Mesendoderm (in vitro differentiated cells): ENCODE results near the gene TSSC4.

Experiments used
- DNase-seq: peaks from one replicate; pipeline ENCODE4 v3.0.0; 2013
- H2AK5ac ChIP-seq: 2 replicates; pipeline ENCODE4 v1.6.1; 2013; ENCODE audit warnings: low read length, inconsistent platforms
- H2BK120ac ChIP-seq: 2 replicates; pipeline ENCODE4 v1.6.1; 2013; ENCODE audit warnings: low read depth, mild to moderate bottlenecking, low read length, moderate library complexity, mixed read lengths
- H2BK15ac ChIP-seq: replicated peaks from 2 replicates; pipeline ENCODE4 v1.6.1; 2013; ENCODE audit warnings: low read depth, mild to moderate bottlenecking, moderate library complexity
- H2BK5ac ChIP-seq: 2 replicates; pipeline ENCODE4 v1.6.1; 2013; ENCODE audit warnings: low read length, inconsistent platforms
- H3K18ac ChIP-seq: 2 replicates; pipeline ENCODE4 v1.6.1; 2013; ENCODE audit warnings: mild to moderate bottlenecking, low read length, mixed read lengths
- H3K23ac ChIP-seq: one replicate; pipeline ENCODE4 v1.6.1; 2013; ENCODE audit warnings: low read length
- H3K27ac ChIP-seq: 2 replicates; pipeline ENCODE4 v1.5.1; 2013; ENCODE audit warnings: low read depth, mild to moderate bottlenecking, inconsistent platforms, low read length, moderate library complexity
- H3K27me3 ChIP-seq: 2 replicates; pipeline ENCODE4 v1.6.1; 2013; ENCODE audit warnings: low read length, control low read depth, mild to moderate bottlenecking, inconsistent platforms; ENCODE audit not compliant: insufficient read depth, poor library complexity
- H3K36me3 ChIP-seq: 2 replicates; pipeline ENCODE4 v1.6.1; 2013; ENCODE audit warnings: low read length, inconsistent platforms; ENCODE audit not compliant: control insufficient read depth, insufficient read depth
- H3K4ac ChIP-seq: one replicate; pipeline ENCODE4 v1.6.1; 2013; ENCODE audit warnings: low read depth, mild to moderate bottlenecking, low read length, moderate library complexity
- H3K4me1 ChIP-seq: 2 replicates; pipeline ENCODE4 v1.6.1; 2013; ENCODE audit warnings: low read depth, low read length, inconsistent platforms; ENCODE audit not compliant: control insufficient read depth
- H3K4me2 ChIP-seq: 2 replicates; pipeline ENCODE4 v1.6.1; 2013; ENCODE audit warnings: low read length
- H3K4me3 ChIP-seq: 2 replicates; pipeline ENCODE4 v1.5.1; 2013; ENCODE audit warnings: mild to moderate bottlenecking, low read length
- H3K56ac ChIP-seq: one replicate; pipeline ENCODE4 v1.6.1; 2013; ENCODE audit warnings: low read length
- H3K79me1 ChIP-seq: 2 replicates; pipeline ENCODE4 v1.6.1; 2013; ENCODE audit warnings: low read length, inconsistent platforms
- H3K79me2 ChIP-seq: 2 replicates; pipeline ENCODE4 v1.6.1; 2013; ENCODE audit warnings: mild to moderate bottlenecking, low read length; ENCODE audit not compliant: control insufficient read depth, insufficient read depth
- H3K9ac ChIP-seq: 2 replicates; pipeline ENCODE4 v1.6.1; 2013; ENCODE audit warnings: low read length, inconsistent platforms
- H4K5ac ChIP-seq: one replicate; pipeline ENCODE4 v1.6.1; 2013; ENCODE audit warnings: low read length
- H4K8ac ChIP-seq: one replicate; pipeline ENCODE4 v1.6.1; 2013; ENCODE audit warnings: low read depth, mild to moderate bottlenecking, control low read depth, low read length, moderate library complexity
- WGBS: extraction: QIAGEN DNeasy Blood & Tissue Kit; methylation state at CpG from one replicate; pipeline ENCODE4 v1.1.7; 2013; ENCODE audit warnings: low lambda C conversion rate, missing lambda C conversion rate; ENCODE audit not compliant: insufficient coverage; ENCODE audit errors: extremely low coverage; 5-methylcytosine and 5-hydroxymethylcytosine counted together

The TSSC4 gene

DNA sequence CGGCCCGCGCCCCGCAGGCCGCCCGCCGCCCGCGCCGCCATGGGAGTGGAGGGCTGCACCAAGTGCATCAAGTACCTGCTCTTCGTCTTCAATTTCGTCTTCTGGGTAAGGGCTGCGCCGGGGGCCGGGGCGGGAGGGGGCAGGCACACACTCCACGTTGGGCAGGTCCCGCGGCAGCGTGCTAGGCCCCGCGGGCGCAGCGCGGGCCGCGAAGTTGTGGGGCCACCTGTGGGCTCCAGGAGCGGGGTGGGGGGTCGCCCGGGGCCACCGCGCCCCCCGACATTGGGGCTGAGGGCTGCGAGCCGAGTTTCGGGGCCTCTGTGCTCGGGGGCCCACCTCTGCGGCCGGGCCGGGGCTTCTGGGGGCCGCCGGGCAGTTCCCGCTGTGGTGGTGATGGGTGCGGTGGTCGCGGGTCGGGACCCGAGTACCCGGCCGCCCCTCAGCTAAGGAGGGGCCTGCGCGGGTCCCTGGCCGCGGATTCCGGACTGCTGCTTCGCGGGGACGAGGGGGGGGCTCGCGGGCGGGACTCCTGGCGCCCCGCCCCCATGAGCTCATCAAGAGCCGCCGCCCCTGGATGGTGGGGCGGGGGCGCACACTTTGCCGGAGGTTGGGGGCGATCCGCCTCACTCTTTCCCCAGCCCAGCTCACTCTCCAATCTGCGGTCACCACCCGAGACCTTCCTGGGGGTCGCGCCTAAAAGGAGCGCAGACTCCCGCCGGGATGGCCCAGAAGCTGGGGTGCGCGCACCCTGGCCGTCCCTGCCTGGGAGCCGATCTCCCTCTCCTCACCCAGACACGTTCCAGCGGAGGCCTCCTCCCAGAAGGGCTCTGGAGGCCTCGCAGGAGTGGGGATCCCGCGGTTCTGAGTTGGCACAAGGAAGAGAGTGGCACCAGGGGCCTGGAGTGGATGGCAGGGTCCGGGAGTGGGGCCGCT, 22.8 kb upstream of the TSSC4 start:
- H3K79me2 ChIP-seq = peaks cover 50% of the 10 kb centered on the region
- no peak overlapping the region for H2BK5ac ChIP-seq
- H3K4ac ChIP-seq = peak overlapping the region; percentile 57
- no peaks in the 10 kb centered on the region for H3K36me3 ChIP-seq
- H3K4me3 ChIP-seq = peak overlapping the region; percentile 92
- no peaks in the 10 kb centered on the region for H3K27me3 ChIP-seq
- H3K18ac ChIP-seq = peak overlapping the region; percentile 77
- H3K79me1 ChIP-seq = peaks cover 12% of the 10 kb centered on the region
- H4K5ac ChIP-seq = no peak overlapping the region
- H2AK5ac ChIP-seq = no peak overlapping the region
- H3K4me1 ChIP-seq = peaks cover 2% of the 10 kb centered on the region
- H3K27ac ChIP-seq = peak overlapping the region; percentile 40
- peak overlapping the region; percentile 5 for H2BK120ac ChIP-seq
- DNase-seq = peak; percentile 69
- no peak overlapping the region for H4K8ac ChIP-seq
- no CpG with 5 or more reads among the region's 88 CpGs for WGBS
- no peak overlapping the region for H2BK15ac ChIP-seq
- peak overlapping the region; percentile 66 for H3K23ac ChIP-seq
- peak overlapping the region; percentile 95 for H3K9ac ChIP-seq
- peak overlapping the region; percentile 83 for H3K4me2 ChIP-seq
- peak overlapping the region; percentile 92 for H3K56ac ChIP-seq

- peaks cover 59% of the 10 kb centered on the region for H3K79me2 ChIP-seq
- H3K23ac ChIP-seq = peak overlapping the region; percentile 66
- H2BK15ac ChIP-seq = no peak overlapping the region
- H4K5ac ChIP-seq = no peak overlapping the region
- H3K56ac ChIP-seq = peak overlapping the region; percentile 92
- H3K27ac ChIP-seq = no peak overlapping the region
- peak overlapping the region; percentile 92 for H3K4me3 ChIP-seq
- H4K8ac ChIP-seq = no peak overlapping the region
- peak overlapping the region; percentile 83 for H3K4me2 ChIP-seq
- no peak overlapping the region for H2AK5ac ChIP-seq
- no CpG with 5 or more reads among the region's 23 CpGs for WGBS
- H3K27me3 ChIP-seq = no peaks in the 10 kb centered on the region
- no peak overlapping the region for H2BK120ac ChIP-seq
- H3K79me1 ChIP-seq = peaks cover 15% of the 10 kb centered on the region
- H2BK5ac ChIP-seq = no peak overlapping the region
- no peak overlapping the region for H3K4ac ChIP-seq
- H3K4me1 ChIP-seq = peaks cover 2% of the 10 kb centered on the region
- no peaks in the 10 kb centered on the region for H3K36me3 ChIP-seq
- no peak for DNase-seq
- H3K18ac ChIP-seq = no peak overlapping the region
- peak overlapping the region; percentile 95 for H3K9ac ChIP-seq
Measured at GRCh38 chr11:2378527-2379210, 21.9 kb upstream of the TSSC4 start.

DNA sequence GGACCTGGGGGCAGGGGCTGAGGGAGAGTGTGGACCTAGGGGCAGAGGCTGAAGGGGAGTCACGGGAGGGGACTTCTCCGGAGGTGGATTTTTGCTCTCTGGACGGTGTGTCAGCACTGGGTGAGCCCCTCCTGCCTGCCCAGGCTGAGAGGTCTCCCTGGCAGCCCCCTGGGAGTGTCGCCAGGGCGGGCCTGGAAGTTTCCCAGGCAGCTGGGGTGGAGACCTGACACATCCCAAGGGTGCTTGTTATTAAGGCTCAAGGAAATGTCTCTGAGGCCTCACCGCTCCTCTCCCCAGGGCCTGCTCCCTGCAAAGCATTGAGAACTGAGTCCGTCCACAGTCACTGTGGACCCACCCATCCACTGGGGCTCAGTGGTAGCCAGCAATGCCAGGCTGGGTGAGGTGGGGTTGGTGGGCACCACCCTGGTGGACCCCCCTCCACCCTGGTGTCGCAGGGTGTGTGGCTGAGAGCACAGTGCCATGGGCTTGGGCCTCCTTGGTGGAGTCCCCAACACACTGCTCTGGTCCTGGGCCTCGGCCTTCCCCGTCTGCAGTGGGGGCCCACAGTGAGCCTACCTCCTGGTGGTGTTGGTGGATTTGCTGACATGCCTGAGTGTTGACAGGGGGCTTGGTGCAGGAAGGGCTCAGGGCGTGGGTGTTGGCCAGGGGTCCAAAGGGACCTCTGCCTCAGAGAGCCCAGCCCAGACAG, 20.9 kb upstream of the TSSC4 start:
- no peaks in the 10 kb centered on the region for H3K27me3 ChIP-seq
- peaks cover 16% of the 10 kb centered on the region for H3K79me1 ChIP-seq
- H4K5ac ChIP-seq = no peak overlapping the region
- no peak overlapping the region for H2BK120ac ChIP-seq
- no peak overlapping the region for H2AK5ac ChIP-seq
- H3K56ac ChIP-seq = peak overlapping the region; percentile 42
- no peak overlapping the region for H3K4me3 ChIP-seq
- no peak overlapping the region for H4K8ac ChIP-seq
- no peak overlapping the region for H2BK15ac ChIP-seq
- H3K4me1 ChIP-seq = peaks cover 2% of the 10 kb centered on the region
- no peak overlapping the region for H3K9ac ChIP-seq
- no peak for DNase-seq
- H3K36me3 ChIP-seq = no peaks in the 10 kb centered on the region
- H3K18ac ChIP-seq = no peak overlapping the region
- no CpG with 5 or more reads among the region's 11 CpGs for WGBS
- H2BK5ac ChIP-seq = no peak overlapping the region
- H3K4ac ChIP-seq = no peak overlapping the region
- peaks cover 63% of the 10 kb centered on the region for H3K79me2 ChIP-seq
- H3K23ac ChIP-seq = no peak overlapping the region
- H3K27ac ChIP-seq = no peak overlapping the region
- no peak overlapping the region for H3K4me2 ChIP-seq

DNA sequence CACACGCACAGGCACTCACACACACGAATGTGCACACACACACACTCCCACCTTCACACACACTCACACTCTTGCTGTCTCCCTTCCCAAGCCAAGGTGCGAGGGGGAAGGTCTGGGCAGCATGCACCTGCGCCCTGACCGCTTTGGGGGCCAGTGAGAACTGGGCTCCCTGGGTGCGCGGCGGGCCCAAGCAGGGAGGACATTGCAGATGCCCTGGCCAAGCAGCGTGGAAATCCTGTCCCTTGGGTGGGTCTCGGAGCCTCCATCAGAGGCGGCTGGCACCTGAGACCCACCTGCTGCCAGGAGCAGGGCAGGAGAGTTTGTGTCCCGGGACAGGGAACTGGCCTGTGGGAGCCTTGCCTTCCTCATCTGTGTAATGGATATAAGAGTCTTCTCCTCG, 20.2 kb upstream of the TSSC4 start:
- Histone ChIP-seq H3K79me1 (peaks cover 19% of the 10 kb centered on the region), H2BK5ac (no peak overlapping the region), H3K27me3 (no peaks in the 10 kb centered on the region), H3K4me1 (peaks cover 2% of the 10 kb centered on the region), H2BK15ac (no peak overlapping the region), H4K8ac (no peak overlapping the region), H3K36me3 (no peaks in the 10 kb centered on the region), H4K5ac (no peak overlapping the region), H3K4me3 (no peak overlapping the region), H3K79me2 (peaks cover 71% of the 10 kb centered on the region), H2BK120ac (no peak overlapping the region), H3K4me2 (no peak overlapping the region), H3K27ac (no peak overlapping the region), H3K9ac (no peak overlapping the region), H3K4ac (no peak overlapping the region), H3K23ac (no peak overlapping the region), H3K18ac (no peak overlapping the region), H2AK5ac (no peak overlapping the region), H3K56ac (peak overlapping the region; percentile 34)
- no peak for DNase-seq
- no CpG with 5 or more reads among the region's 13 CpGs for WGBS

DNA sequence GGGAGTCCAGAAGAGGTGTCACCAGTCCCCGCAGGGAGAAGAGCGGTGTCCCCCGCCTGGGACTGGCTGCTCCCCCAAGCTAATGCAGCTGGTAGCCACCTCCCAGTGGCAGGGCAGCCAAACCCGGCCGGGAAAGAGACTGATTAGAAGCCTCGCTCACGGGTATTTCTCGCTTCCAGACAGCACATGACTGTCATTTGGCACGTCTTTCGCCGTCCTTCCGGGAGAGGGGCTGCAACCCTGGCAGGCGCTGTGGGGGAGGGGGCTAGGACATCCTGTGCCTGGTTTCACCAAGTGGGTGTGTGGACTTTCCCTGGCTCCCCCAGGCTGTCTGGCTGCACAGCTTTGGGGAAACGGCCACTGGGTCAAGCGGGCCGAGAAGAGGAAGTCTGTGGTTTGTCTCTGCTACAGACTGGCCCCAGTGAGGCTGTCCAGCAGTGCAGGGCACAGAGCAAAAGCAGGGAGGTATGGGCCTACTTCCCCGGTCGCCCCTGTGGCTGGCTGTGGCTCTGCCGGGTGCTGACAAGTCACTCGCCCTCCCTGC, 19.7 kb upstream of the TSSC4 start:
- peaks cover 20% of the 10 kb centered on the region for H3K79me1 ChIP-seq
- H3K18ac ChIP-seq = no peak overlapping the region
- H2BK120ac ChIP-seq = no peak overlapping the region
- no peak overlapping the region for H3K4me3 ChIP-seq
- H3K27ac ChIP-seq = no peak overlapping the region
- no peak overlapping the region for H3K4me2 ChIP-seq
- H3K56ac ChIP-seq = no peak overlapping the region
- WGBS = no CpG with 5 or more reads among the region's 20 CpGs
- peaks cover 75% of the 10 kb centered on the region for H3K79me2 ChIP-seq
- no peak overlapping the region for H4K8ac ChIP-seq
- no peak overlapping the region for H2BK15ac ChIP-seq
- H3K9ac ChIP-seq = no peak overlapping the region
- peaks cover 2% of the 10 kb centered on the region for H3K4me1 ChIP-seq
- H3K4ac ChIP-seq = no peak overlapping the region
- no peaks in the 10 kb centered on the region for H3K36me3 ChIP-seq
- H3K23ac ChIP-seq = peak overlapping the region; percentile 3
- no peak overlapping the region for H2AK5ac ChIP-seq
- no peaks in the 10 kb centered on the region for H3K27me3 ChIP-seq
- no peak for DNase-seq
- H2BK5ac ChIP-seq = no peak overlapping the region
- no peak overlapping the region for H4K5ac ChIP-seq
